OCI-LY1 (cell line): ENCODE measurements around the gene ODAD4.

Experiments used
- H2AFZ ChIP-seq: fragments of 200-600 bp; sonication (generic), shearing (Covaris generic); 2 replicates; pipeline ENCODE4 v1.6.0; 2014; ENCODE audit warnings: antibody characterized with exemption, mild to moderate bottlenecking, low read length
- H3F3A ChIP-seq: fragments of 200-600 bp; sonication (generic), shearing (Covaris generic); 2 replicates; pipeline ENCODE4 v1.6.0; 2014; ENCODE audit warnings: mild to moderate bottlenecking, antibody characterized with exemption, low read length, moderate library complexity; ENCODE audit not compliant: insufficient read depth
- H3K27ac ChIP-seq: fragments of 200-600 bp; sonication (generic); 2 replicates; pipeline ENCODE4 v1.5.1; 2014; ENCODE audit warnings: low read length, mixed run types, mild to moderate bottlenecking, low read depth; ENCODE audit not compliant: poor library complexity, severe bottlenecking
- H3K27me3 ChIP-seq: fragments of 200-600 bp; sonication (generic); 2 replicates; pipeline ENCODE4 v1.6.0; 2014; ENCODE audit warnings: antibody characterized with exemption, mild to moderate bottlenecking, low read length, moderate library complexity; ENCODE audit not compliant: insufficient read depth
- H3K36me3 ChIP-seq: fragments of 200-600 bp; sonication (generic); 2 replicates; pipeline ENCODE4 v1.6.1; 2014; ENCODE audit warnings: mild to moderate bottlenecking, antibody characterized with exemption, low read length, moderate library complexity, mixed read lengths; ENCODE audit not compliant: insufficient read depth
- H3K4me1 ChIP-seq: fragments of 200-600 bp; sonication (generic); 2 replicates; pipeline ENCODE4 v1.5.1; 2014; ENCODE audit warnings: mild to moderate bottlenecking, low read length, moderate library complexity; ENCODE audit not compliant: insufficient read depth, severe bottlenecking
- H3K4me2 ChIP-seq: fragments of 200-600 bp; sonication (generic), shearing (Covaris generic); 2 replicates; pipeline ENCODE4 v1.6.1; 2014; ENCODE audit warnings: low read length
- H3K4me3 ChIP-seq: fragments of 200-600 bp; sonication (generic); 2 replicates; pipeline ENCODE4 v1.5.1; 2014; ENCODE audit warnings: low read length, low read depth, mild to moderate bottlenecking, mixed read lengths; ENCODE audit not compliant: poor library complexity, severe bottlenecking
- H3K79me2 ChIP-seq: fragments of 200-600 bp; shearing (Covaris generic); 2 replicates; pipeline ENCODE4 v1.6.1; 2016; ENCODE audit warnings: mixed run types, low read length, mixed read lengths; ENCODE audit not compliant: insufficient read depth
- H3K9ac ChIP-seq: fragments of 200-600 bp; sonication (generic), shearing (Covaris generic); 2 replicates; pipeline ENCODE4 v1.6.1; 2014; ENCODE audit warnings: mild to moderate bottlenecking, low read length, mixed read lengths
- H3K9me2 ChIP-seq: fragments of 200-600 bp; sonication (generic), shearing (Covaris generic); 2 replicates; pipeline ENCODE4 v1.6.1; 2014; ENCODE audit warnings: low read depth, mild to moderate bottlenecking, low read length, mixed read lengths
- H3K9me3 ChIP-seq: fragments of 200-600 bp; shearing (Covaris generic); 2 replicates; pipeline ENCODE4 v1.6.1; 2014; ENCODE audit warnings: low read length, mixed read lengths
- H4K20me1 ChIP-seq: fragments of 200-600 bp; sonication (generic), shearing (Covaris generic); 2 replicates; pipeline ENCODE4 v1.6.0; 2016; ENCODE audit warnings: mild to moderate bottlenecking, low read length; ENCODE audit not compliant: insufficient read depth
- EZH2 ChIP-seq: fragments of 200-600 bp; sonication (generic), shearing (Covaris generic); IDR thresholded peaks from 2 replicates; pipeline ENCODE4 v1.8.0; 2017; ENCODE audit warnings: borderline replicate concordance, mixed run types, mild to moderate bottlenecking, antibody characterized with exemption, low read length, moderate library complexity, mixed read lengths
- TF ChIP-seq, protein P1 (sequence below): fragments of 200-600 bp; sonication (generic), shearing (Covaris generic); IDR thresholded peaks from 2 replicates; pipeline ENCODE4 v1.5.1; 2017; ENCODE audit warnings: mild to moderate bottlenecking, antibody characterized with exemption, low read length, moderate library complexity, mixed read lengths

The ODAD4 gene

DNA sequence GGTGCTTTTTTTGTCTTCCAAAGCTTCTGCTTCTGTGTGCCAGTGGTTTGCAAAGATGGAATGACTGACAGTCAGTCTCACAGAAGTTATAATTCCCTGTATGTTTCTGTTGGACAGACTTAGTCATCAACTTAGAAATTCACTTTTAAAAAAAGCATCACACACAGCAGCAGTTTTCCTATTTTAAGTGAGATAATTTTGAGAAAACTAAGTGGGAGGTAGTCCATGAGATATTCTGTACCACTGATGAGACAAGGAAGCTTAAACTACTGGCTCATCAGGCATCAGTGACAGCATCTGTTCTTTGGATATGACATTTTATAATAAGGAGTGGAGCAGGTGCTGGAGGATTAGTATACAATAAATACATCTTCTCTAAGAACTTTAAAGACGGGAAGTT is 56.2 kb downstream of the ODAD4 start:
- Histone ChIP-seq H3K79me2 (no peaks in the 10 kb centered on the region), H3K27ac (no peak overlapping the region), H3F3A (no peaks in the 10 kb centered on the region), H2AFZ (no peak overlapping the region), H3K36me3 (peaks cover 97% of the 10 kb centered on the region), H3K9me3 (no peaks in the 10 kb centered on the region), H3K4me2 (no peak overlapping the region), H4K20me1 (no peaks in the 10 kb centered on the region), H3K9ac (no peak overlapping the region), H3K4me1 (peaks cover 3% of the 10 kb centered on the region), H3K4me3 (no peak overlapping the region), H3K27me3 (no peaks in the 10 kb centered on the region), H3K9me2 (no peaks in the 10 kb centered on the region)
- TF ChIP-seq EZH2: no peak
- TF ChIP-seq, protein P1, sequence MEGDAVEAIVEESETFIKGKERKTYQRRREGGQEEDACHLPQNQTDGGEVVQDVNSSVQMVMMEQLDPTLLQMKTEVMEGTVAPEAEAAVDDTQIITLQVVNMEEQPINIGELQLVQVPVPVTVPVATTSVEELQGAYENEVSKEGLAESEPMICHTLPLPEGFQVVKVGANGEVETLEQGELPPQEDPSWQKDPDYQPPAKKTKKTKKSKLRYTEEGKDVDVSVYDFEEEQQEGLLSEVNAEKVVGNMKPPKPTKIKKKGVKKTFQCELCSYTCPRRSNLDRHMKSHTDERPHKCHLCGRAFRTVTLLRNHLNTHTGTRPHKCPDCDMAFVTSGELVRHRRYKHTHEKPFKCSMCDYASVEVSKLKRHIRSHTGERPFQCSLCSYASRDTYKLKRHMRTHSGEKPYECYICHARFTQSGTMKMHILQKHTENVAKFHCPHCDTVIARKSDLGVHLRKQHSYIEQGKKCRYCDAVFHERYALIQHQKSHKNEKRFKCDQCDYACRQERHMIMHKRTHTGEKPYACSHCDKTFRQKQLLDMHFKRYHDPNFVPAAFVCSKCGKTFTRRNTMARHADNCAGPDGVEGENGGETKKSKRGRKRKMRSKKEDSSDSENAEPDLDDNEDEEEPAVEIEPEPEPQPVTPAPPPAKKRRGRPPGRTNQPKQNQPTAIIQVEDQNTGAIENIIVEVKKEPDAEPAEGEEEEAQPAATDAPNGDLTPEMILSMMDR: no peak

DNA sequence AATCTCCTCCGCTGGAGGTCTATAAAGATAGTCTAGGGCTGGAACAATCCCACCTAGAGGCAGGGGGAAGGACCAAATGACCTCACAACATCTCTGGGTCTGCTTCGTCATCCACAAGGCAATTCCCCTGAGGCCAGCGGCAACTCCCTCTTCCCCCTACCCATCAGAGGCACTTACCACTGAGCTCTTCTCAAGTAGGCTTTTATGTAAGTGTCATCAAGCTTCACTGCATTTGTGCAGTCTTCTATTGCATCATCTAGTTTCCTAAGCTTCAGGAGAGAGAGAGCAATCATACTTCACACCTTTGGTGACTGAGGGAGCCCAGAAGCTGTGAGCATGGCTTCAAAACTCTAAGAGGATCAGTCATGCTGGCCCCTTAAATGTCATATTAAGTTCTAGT is 57.2 kb downstream of the ODAD4 start:
- Histone ChIP-seq H3K9me2 (no peaks in the 10 kb centered on the region), H3K4me1 (peaks cover 3% of the 10 kb centered on the region), H3F3A (no peaks in the 10 kb centered on the region), H2AFZ (no peak overlapping the region), H3K4me2 (no peak overlapping the region), H3K9me3 (no peaks in the 10 kb centered on the region), H3K79me2 (no peaks in the 10 kb centered on the region), H3K36me3 (peaks cover 97% of the 10 kb centered on the region), H4K20me1 (no peaks in the 10 kb centered on the region), H3K9ac (no peak overlapping the region), H3K27ac (no peak overlapping the region), H3K27me3 (no peaks in the 10 kb centered on the region), H3K4me3 (no peak overlapping the region)
- no peak for TF ChIP-seq EZH2
- TF ChIP-seq, protein P1: no peak

DNA sequence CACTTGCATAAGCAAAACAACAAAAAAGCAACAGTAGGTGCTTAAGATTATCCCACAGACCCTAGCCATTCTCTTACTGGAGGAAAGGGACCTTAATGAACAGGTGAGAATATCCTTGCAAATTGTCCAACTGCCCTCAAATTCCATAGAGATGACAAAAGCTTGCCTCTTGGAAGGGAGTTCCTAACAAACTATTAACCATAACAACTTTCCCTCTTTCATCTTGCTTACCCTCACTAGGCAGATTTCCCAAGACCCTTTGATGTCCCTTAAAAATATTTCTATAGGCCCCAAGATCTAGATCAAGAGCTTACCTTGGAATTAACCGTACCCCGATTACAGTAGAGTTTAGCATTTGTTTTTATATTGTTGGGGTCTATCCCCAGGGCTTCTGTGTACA is 58.0 kb downstream of the ODAD4 start:
- TF ChIP-seq, protein P1: no peak
- TF ChIP-seq EZH2: no peak
- Histone ChIP-seq H3K79me2 (no peaks in the 10 kb centered on the region), H3F3A (no peaks in the 10 kb centered on the region), H3K4me3 (no peak overlapping the region), H3K27ac (no peak overlapping the region), H3K27me3 (no peaks in the 10 kb centered on the region), H3K36me3 (peaks cover 97% of the 10 kb centered on the region), H3K9ac (no peak overlapping the region), H2AFZ (no peak overlapping the region), H4K20me1 (no peaks in the 10 kb centered on the region), H3K9me2 (no peaks in the 10 kb centered on the region), H3K4me1 (peaks cover 3% of the 10 kb centered on the region), H3K4me2 (no peak overlapping the region), H3K9me3 (no peaks in the 10 kb centered on the region)
